Stimulated activated CD8-positive, alpha-beta memory T cell treated with anti-CD3 and anti-CD28 coated beads, Interleukin-4, amount 100 ng/mL, for 24 hours (primary cell): ENCODE measurements around the gene RPL38.

Experiments used
- DNase-seq: peaks from one replicate; pipeline ENCODE4 v3.0.0-alpha.2; 2020; ENCODE audit warnings: low read depth

RPL38 gene

DNA sequence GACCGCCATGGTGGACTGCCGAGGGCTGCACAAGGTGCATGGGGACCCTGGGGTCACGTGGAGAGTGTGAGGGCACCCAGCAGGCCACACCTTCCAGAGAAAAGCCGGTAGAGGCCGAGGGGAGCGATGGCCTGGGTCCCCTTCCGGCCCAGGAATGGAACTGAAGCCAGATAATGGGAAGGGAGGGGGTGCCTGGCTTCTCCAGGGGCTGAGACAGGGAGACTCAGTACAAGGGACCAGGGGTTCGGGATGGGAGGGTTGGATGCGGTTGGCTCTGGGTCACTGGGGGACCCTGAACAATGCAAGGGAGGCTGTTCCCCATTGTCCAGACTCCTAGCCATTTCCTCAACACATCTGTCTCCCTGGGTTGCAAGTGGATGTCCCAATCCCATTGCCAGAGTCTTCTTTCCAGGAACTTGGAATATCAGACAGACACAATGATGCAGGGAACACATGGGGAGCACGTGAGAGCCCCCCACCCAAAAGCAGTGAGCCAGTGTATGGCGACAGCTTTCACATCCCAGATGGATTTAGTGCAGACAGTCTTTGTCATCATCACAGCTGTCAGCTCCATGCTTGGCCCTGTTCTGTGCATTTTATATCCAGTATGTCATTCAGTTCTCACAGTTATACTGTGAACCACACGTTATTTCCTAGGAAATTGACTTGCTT lies 47.0 kb downstream of the RPL38 start:
- no peak for DNase-seq

DNA sequence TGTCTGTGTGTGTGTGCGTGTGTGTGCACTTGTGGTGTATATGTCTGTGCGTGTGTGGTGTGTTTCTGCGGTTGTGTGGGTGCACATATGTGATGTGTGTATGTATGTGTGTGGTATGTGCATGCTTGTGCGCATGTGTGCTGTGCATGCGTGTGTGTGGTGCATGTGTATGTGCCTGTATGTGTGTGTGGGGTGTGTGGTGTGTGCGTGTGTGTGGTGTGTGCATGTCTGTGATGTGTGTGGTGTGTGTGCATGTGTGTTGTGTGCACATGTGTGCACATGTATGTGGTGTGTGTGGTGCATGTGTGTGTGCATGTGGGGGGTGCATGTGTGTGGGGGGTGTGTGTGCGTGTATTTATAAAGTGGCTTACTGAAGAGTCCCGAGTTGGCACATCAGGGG lies 47.6 kb downstream of the RPL38 start:
- no peak for DNase-seq

DNA sequence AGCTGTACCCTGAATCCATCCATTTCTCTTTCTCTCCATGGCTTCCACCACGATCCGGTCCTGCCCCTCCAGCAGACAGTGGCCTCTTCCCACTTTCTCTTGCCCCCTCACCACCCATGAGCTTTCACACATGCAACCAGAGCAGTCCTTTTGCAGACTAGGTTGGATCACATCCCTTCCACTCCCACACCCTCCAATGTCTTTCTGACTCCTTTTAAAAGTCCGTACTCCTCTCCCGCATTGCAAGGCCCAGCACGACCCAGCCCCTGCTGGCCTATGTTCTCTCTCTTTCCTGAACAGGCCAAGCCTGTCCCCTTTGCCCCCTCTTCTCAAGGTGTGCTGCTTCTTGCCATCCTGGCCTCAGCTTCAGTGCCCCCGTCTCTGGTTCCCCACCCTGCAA lies 48.1 kb downstream of the RPL38 start:
- no peak for DNase-seq

DNA sequence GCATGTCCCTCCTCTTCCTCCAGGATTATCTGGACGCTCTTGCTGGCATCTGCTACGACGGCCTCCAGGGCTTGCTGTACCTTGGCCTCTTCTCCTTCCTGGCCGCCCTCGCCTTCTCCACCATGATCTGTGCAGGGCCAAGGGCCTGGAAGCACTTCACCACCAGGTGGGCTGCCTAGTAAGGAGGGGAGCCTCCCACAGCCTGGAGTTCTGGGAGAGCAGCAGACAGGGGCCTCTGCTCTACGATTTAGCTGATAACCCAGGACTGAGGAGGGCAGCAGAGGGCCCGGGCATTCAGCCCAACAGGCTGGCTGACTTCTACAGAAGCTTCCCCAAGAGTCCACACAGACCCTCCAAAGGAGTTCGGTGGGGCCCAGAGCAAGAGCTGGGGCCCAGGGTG lies 48.7 kb downstream of the RPL38 start:
- no peak for DNase-seq

DNA sequence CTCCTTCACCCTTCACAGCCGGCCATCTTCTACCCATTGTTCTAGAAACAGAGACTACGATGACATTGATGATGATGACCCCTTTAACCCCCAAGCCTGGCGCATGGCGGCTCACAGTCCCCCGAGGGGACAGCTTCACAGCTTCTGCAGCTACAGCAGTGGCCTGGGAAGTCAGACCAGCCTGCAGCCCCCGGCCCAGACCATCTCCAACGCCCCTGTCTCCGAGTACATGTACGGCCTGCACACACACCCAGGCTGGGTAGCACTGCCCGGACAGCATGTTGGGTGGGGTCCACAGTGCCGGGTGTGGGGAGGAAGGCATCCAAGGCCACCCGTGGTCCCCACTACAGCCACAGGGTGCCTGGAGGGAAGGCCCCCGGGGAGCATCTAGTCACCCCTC lies 49.6 kb downstream of the RPL38 start:
- no peak for DNase-seq

DNA sequence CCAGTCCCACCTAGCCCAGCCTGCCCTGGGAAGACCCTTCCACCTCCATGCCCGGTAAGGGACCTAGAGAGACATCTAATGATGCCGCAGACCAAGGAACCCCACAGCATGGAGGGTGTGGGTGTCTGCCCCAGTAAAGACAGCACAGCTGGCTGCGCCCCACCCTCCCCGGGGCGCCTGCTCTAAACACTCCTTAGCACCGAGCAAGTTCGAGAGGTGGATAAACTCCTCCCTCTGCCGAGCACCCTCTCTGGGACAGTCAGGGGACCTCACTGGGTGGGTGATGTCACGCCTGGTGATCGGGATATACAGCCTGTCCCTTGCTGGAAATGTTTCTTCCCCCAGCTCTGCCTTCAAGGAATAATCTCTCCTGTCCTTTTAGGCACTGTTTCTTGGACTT lies 53.8 kb downstream of the RPL38 start:
- DNase-seq = no peak

DNA sequence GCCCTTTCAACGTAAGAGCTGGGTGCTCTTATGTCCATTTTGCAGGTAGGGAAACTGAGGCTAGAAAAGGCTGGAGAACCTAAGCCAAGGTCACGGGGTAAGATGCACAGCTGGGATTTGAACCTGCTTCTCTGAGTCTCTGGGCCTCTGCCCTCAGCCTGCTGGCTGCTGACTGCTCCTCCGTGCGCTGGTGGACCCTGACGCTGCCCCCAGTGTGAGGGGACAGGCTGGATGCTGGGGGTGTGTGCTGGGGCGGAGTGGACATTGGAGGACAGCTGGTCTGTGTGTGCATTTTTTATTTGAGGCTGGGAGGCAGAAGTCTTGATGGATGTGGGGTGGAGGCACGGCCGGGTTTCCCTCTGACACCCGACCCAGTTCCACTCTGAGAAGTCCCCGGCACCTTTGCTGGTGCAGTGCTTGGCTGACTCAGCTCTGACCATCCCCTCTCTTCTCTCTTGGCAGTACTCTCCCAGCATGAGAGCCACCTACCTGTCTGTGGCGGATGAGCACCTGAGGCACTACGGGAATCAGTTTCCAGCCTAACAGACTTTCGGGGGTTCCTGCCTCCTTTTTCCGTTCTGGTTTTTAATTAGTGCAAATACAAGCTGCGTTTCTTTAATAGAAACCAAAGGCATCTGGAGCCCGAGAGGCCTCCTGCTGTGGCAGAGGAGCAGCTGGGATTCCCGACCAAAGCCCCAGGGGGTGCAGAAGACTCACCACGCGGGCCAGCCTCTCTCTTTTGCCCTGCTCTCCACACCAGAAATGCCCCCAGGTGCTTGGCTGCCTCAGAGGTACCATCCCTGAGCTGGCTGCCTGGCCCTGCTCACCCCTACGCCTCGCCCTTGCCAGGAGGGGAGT lies 56.4 kb downstream of the RPL38 start:
- no peak for DNase-seq
